SK-N-SH (cell line): Measurements from ENCODE around the gene MECP2. TPM values are rescaled to one million over a fixed set of nuclear protein-coding genes. Genes with fewer than 3 reads are reported as not detected.
A peak's percentile ranks its signal among the peaks of the same experiment; 100 is the strongest.

ENCODE experiments used
- CTCF ChIA-PET: fragments of 300-600, 350-600 bp; formaldehyde crosslinking; extraction: SDS; loops from one replicate; lab custom pipeline; 2021; lab: Yijun Ruan, JAX
- POLR2A ChIA-PET: fragments of 350-600 bp; sonication (Branson Sonifier 250); formaldehyde crosslinking; extraction: SDS; loops from one replicate; lab custom pipeline; 2020; ENCODE audit warnings: antibody characterized with exemption, inconsistent platforms; lab: Yijun Ruan, JAX
- DNase-seq: peaks from one replicate; pipeline ENCODE4 v3.0.0; 2012
- H2AFZ ChIP-seq: fragments of 200-600 bp; sonication (generic); 2 replicates; pipeline ENCODE4 v1.8.1; 2016; ENCODE audit warnings: antibody characterized with exemption, mild to moderate bottlenecking, low read depth
- H3F3A ChIP-seq: fragments of 200-600 bp; sonication (generic); replicated peaks from 2 replicates; pipeline ENCODE3; 2016; ENCODE audit warnings: antibody characterized with exemption, mild to moderate bottlenecking; ENCODE audit not compliant: insufficient read depth
- H3K27ac ChIP-seq, 2 experiments: fragments of 200-500 bp in 1 of 2; fragments of 200-600 bp in 1 of 2; sonication (Bioruptor generic) in 1 of 2; sonication (generic), shearing (Covaris generic) in 1 of 2; 2 replicates each; pipeline versions ENCODE4 v1.5.1 to v1.6.1; 2014 to 2016; ENCODE audit warnings: low read depth in 2 of 2, inconsistent platforms in 1 of 2, low read length in 1 of 2, mild to moderate bottlenecking in 1 of 2, mixed read lengths in 1 of 2
- H3K27me3 ChIP-seq: fragments of 200-600 bp; sonication (generic), shearing (Covaris generic); 2 replicates; pipeline ENCODE4 v1.6.1; 2016; ENCODE audit warnings: mixed run types; ENCODE audit not compliant: insufficient read depth
- H3K36me3 ChIP-seq, 2 experiments: fragments of 200-500 bp in 1 of 2; fragments of 200-600 bp in 1 of 2; sonication (Bioruptor generic) in 1 of 2; sonication (generic) in 1 of 2; replicated peaks in 1 of 2; 2 replicates each; pipeline versions ENCODE3 to v1.5.1; 2014 to 2016; ENCODE audit warnings: low read length in 1 of 2, mild to moderate bottlenecking in 1 of 2; ENCODE audit not compliant: insufficient read depth in 2 of 2, control insufficient read depth in 1 of 2
- H3K4me1 ChIP-seq, 2 experiments: fragments of 200-500 bp in 1 of 2; fragments of 200-600 bp in 1 of 2; sonication (Bioruptor generic) in 1 of 2; sonication (generic), shearing (Covaris generic) in 1 of 2; 2 replicates each; pipeline versions ENCODE4 v1.5.1 to v1.6.1; 2014 to 2016; ENCODE audit warnings: low read depth in 1 of 2, low read length in 1 of 2, mixed run types in 1 of 2; ENCODE audit not compliant: insufficient read depth in 2 of 2, control insufficient read depth in 1 of 2
- H3K4me2 ChIP-seq: fragments of 200-600 bp; sonication (generic), shearing (Covaris generic); 2 replicates; pipeline ENCODE4 v1.6.1; 2017; ENCODE audit warnings: mixed run types
- H3K4me3 ChIP-seq, 2 experiments: fragments of 200-500 bp in 1 of 2; fragments of 200-600 bp in 1 of 2; sonication (Bioruptor generic) in 1 of 2; sonication (generic), shearing (Covaris generic) in 1 of 2; 2 replicates each; pipeline versions ENCODE4 v1.5.1 to v1.8.1; 2014 to 2016; ENCODE audit warnings: low read depth in 2 of 2, inconsistent platforms in 1 of 2, low read length in 1 of 2, mild to moderate bottlenecking in 1 of 2, mixed read lengths in 1 of 2, moderate library complexity in 1 of 2
- H3K79me2 ChIP-seq: fragments of 200-600 bp; sonication (generic); 2 replicates; pipeline ENCODE4 v1.8.1; 2017; ENCODE audit warnings: mild to moderate bottlenecking; ENCODE audit not compliant: insufficient read depth
- H3K9ac ChIP-seq: fragments of 200-600 bp; sonication (generic); 2 replicates; pipeline ENCODE4 v1.6.1; 2017; ENCODE audit warnings: mixed run types
- H3K9me2 ChIP-seq: fragments of 200-600 bp; sonication (generic); 2 replicates; pipeline ENCODE4 v1.6.1; 2017; ENCODE audit warnings: mixed run types
- H3K9me3 ChIP-seq: fragments of 200-600 bp; sonication (generic); 2 replicates; pipeline ENCODE4 v1.6.1; 2017; ENCODE audit warnings: mixed run types, mild to moderate bottlenecking, moderate library complexity
- H4K20me1 ChIP-seq: fragments of 200-600 bp; sonication (generic); 2 replicates; pipeline ENCODE4 v1.6.1; 2017; ENCODE audit warnings: mild to moderate bottlenecking, mixed run types; ENCODE audit not compliant: insufficient read depth
- CTCF ChIP-seq: fragments of 200-600 bp; sonication (generic); IDR thresholded peaks from 2 replicates; pipeline ENCODE4 v1.6.1; 2017; ENCODE audit warnings: antibody characterized with exemption, mild to moderate bottlenecking, moderate library complexity
- EP300 ChIP-seq, 2 experiments: IDR thresholded peaks; 2 replicates each; pipeline versions ENCODE4 v1.4.0 to v1.6.1; 2012; ENCODE audit warnings: borderline replicate concordance in 1 of 2, low read depth in 1 of 2, low read length in 1 of 2
- FOXJ3 ChIP-seq: sonication (generic); formaldehyde crosslinking; IDR thresholded peaks from 2 replicates; pipeline ENCODE4 v1.5.1; 2020; ENCODE audit warnings: mild to moderate bottlenecking, missing genetic modification reagents
- JUND ChIP-seq: IDR thresholded peaks from 2 replicates; pipeline ENCODE4 v1.4.0; 2012
- MXI1 ChIP-seq: IDR thresholded peaks from 2 replicates; pipeline ENCODE4 v1.6.1; 2012; ENCODE audit warnings: mild to moderate bottlenecking, low read depth, low read length, improper control_type of control experiment
- NFIC ChIP-seq: IDR thresholded peaks from 2 replicates; pipeline ENCODE4 v1.4.0; 2012; ENCODE audit warnings: borderline replicate concordance
- RAD21 ChIP-seq: IDR thresholded peaks from 2 replicates; pipeline ENCODE4 v1.6.1; 2012; ENCODE audit warnings: mild to moderate bottlenecking, low read length
- REST ChIP-seq: IDR thresholded peaks from 2 replicates; pipeline ENCODE4 v1.6.1; 2012; ENCODE audit warnings: mild to moderate bottlenecking, low read depth, low read length, moderate library complexity
- SMC3 ChIP-seq: IDR thresholded peaks from 2 replicates; pipeline ENCODE4 v1.6.1; 2012; ENCODE audit warnings: low read depth, low read length, improper control_type of control experiment
- TEAD4 ChIP-seq: IDR thresholded peaks from 2 replicates; pipeline ENCODE4 v1.4.0; 2012; ENCODE audit warnings: mild to moderate bottlenecking, borderline replicate concordance; ENCODE audit not compliant: insufficient read depth
- USF1 ChIP-seq: IDR thresholded peaks from 2 replicates; pipeline ENCODE4 v1.4.0; 2012; ENCODE audit warnings: low read depth, borderline replicate concordance
- WGBS: methylation state at CpG from one replicate; pipeline ENCODE4 v1.1.6; 2017; ENCODE audit warnings: low lambda C conversion rate; 5-methylcytosine and 5-hydroxymethylcytosine counted together
- polyA plus RNA-seq, 3 experiments: library from polyadenylated mRNA; depleted of rRNA; stranded (reverse); fragments of >200 nt; gene quantifications; 2 replicates each; pipeline ENCODE4 v1.2.3, GENCODE V29; 2012

MECP2 gene
- polyA plus RNA-seq, 1 of the 3 experiments (the other 2 are of a cell fraction), result 8.2 TPM

GRCh38 chrX:154138857-154139256, 41.3 kb upstream of the MECP2 start (continued):
- TF ChIP-seq EP300 (IDR thresholded peaks at IDR 0.05; ENCODE audit: borderline replicate concordance in 1 of 2, low read depth in 1 of 2, low read length in 1 of 2) (no peak), FOXJ3 (CRISPR knock-in tag) (no peak), USF1 (no peak), CTCF (no peak)

GRCh38 chrX:154136627-154137161, 39.2 kb upstream of the MECP2 start:
- POLR2A ChIA-PET, result no interaction called here
- no peaks in the 10 kb centered on the region for H3F3A ChIP-seq
- peak overlapping the region; percentile 41 for H2AFZ ChIP-seq
- no peak overlapping the region for H3K27ac ChIP-seq
- H3K9me2 ChIP-seq, result no peaks in the 10 kb centered on the region
- H3K9ac ChIP-seq, result no peak overlapping the region
- H3K4me1 ChIP-seq, result no peaks in the 10 kb centered on the region
- peak overlapping the region; percentile 24; the same call in 1 of the 2 replicates for H3K4me2 ChIP-seq
- no peak for TF ChIP-seq REST
- TF ChIP-seq SMC3, result peak; percentile 51
- no peak for TF ChIP-seq TEAD4
- no peak for TF ChIP-seq JUND
- peak; percentile 53 for TF ChIP-seq RAD21
- peak; percentile 76 for TF ChIP-seq CTCF
- TF ChIP-seq FOXJ3 (CRISPR knock-in tag), result no peak
- TF ChIP-seq NFIC, result no peak
- TF ChIP-seq MXI1, result no peak
- TF ChIP-seq, all 33 proteins: peak for 3
- no peak overlapping the region; a peak in 1 of 4 replicates for H3K4me3 ChIP-seq
- H3K27me3 ChIP-seq, result peaks cover 48% of the 10 kb centered on the region; the same call in 1 of the 2 replicates
- H3K79me2 ChIP-seq, result no peaks in the 10 kb centered on the region
- no peaks in the 10 kb centered on the region for H4K20me1 ChIP-seq
- CTCF ChIA-PET, result interaction anchor here (0.6 to 1.5 kb wide), 10 partner anchors 10 to 290 kb away, joined by 3 to 8 read pairs (median 3); no protein-coding TSS in a partner anchor
- no peaks in the 10 kb centered on the region for H3K36me3 ChIP-seq
- peak; percentile 89 for DNase-seq
- WGBS, result 34% methylated on average over 23 of the region's 44 CpGs
- no peaks in the 10 kb centered on the region for H3K9me3 ChIP-seq
